ENCODE data around the gene CHAC2.
A peak's percentile ranks its signal among the peaks of the same experiment; 100 is the strongest.
"Not testable (repeated sequence)": the region's sequence is repeated elsewhere in the genome, so short reads cannot be mapped to it uniquely, and the experiment has no call there.

The CHAC2 gene

GRCh38 chr2:53767405-53768241 lies at the start of gene CHAC2:
TSS of gene CHAC2 (plus strand) at chr2:53767804. CDS start at chr2:53767887, 83 bp downstream.
- peak; percentile 91 for DNase-seq (ENCODE audit: low spot score)

GRCh38 chr2:53720944-53721343 lies 46.7 kb upstream of the CHAC2 start:
- DNase-seq (ENCODE audit: low spot score): not testable (repeated sequence)

GRCh38 chr2:53724536-53724935 lies 43.1 kb upstream of the CHAC2 start:
- no peak for DNase-seq (ENCODE audit: low spot score)

GRCh38 chr2:53725662-53726061 lies 41.9 kb upstream of the CHAC2 start:
- DNase-seq (ENCODE audit: low spot score): no peak

GRCh38 chr2:53727921-53728320 lies 39.7 kb upstream of the CHAC2 start:
- no peak for DNase-seq (ENCODE audit: low spot score)

- DNase-seq (ENCODE audit: low spot score): no peak
These were observed 38.4 kb upstream of the CHAC2 start for GRCh38 chr2:53729143-53729762.

- DNase-seq (ENCODE audit: low spot score): no peak
These were observed 30.5 kb upstream of the CHAC2 start for GRCh38 chr2:53737091-53737490.

- no peak for DNase-seq (ENCODE audit: low spot score)
These were observed 28.6 kb upstream of the CHAC2 start for GRCh38 chr2:53739032-53739431.

GRCh38 chr2:53740170-53740569 lies 27.4 kb upstream of the CHAC2 start:
- peak; percentile 22 for DNase-seq (ENCODE audit: low spot score)

GRCh38 chr2:53744395-53745065 lies 23.1 kb upstream of the CHAC2 start:
- DNase-seq (ENCODE audit: low spot score): no peak

- no peak for DNase-seq (ENCODE audit: low spot score)
These were observed 17.4 kb upstream of the CHAC2 start for GRCh38 chr2:53750041-53750768.

- DNase-seq (ENCODE audit: low spot score): no peak
These were observed 15.9 kb upstream of the CHAC2 start for GRCh38 chr2:53751728-53752127.

GRCh38 chr2:53752385-53752784 lies 15.2 kb upstream of the CHAC2 start:
- no peak for DNase-seq (ENCODE audit: low spot score)

- no peak for DNase-seq (ENCODE audit: low spot score)
These were observed 14.6 kb upstream of the CHAC2 start for GRCh38 chr2:53753041-53753440.

GRCh38 chr2:53755121-53755520 lies 12.5 kb upstream of the CHAC2 start:
- no peak for DNase-seq (ENCODE audit: low spot score)

- DNase-seq (ENCODE audit: low spot score): no peak
These were observed 11.0 kb upstream of the CHAC2 start for GRCh38 chr2:53756644-53757043.

GRCh38 chr2:53757206-53757605 lies 10.4 kb upstream of the CHAC2 start:
- not testable (repeated sequence) for DNase-seq (ENCODE audit: low spot score)

- DNase-seq (ENCODE audit: low spot score): no peak
These were observed 1.8 kb upstream of the CHAC2 start for GRCh38 chr2:53765767-53766166.

- no peak for DNase-seq (ENCODE audit: low spot score)
These were observed 588 bp downstream of the CHAC2 start for GRCh38 chr2:53768242-53768542.

- DNase-seq (ENCODE audit: low spot score): no peak
These were observed 1.8 kb downstream of the CHAC2 start for GRCh38 chr2:53769318-53769945.

GRCh38 chr2:53770264-53770663 lies 2.7 kb downstream of the CHAC2 start:
- DNase-seq (ENCODE audit: low spot score): no peak

- DNase-seq (ENCODE audit: low spot score): no peak
These were observed 9.5 kb downstream of the CHAC2 start for GRCh38 chr2:53777134-53777533.
